Natural killer cell (primary cell): ENCODE data around the gene TESK1. TPM values are rescaled to one million over a fixed set of nuclear protein-coding genes. Genes with fewer than 3 reads are reported as not detected.
A peak's percentile ranks its signal among the peaks of the same experiment; 100 is the strongest.

Experiments
- ATAC-seq, 3 donors: fragments of 150-1000 bp in 2 of 3; fragments of 200-7000 bp in 1 of 3; cut with Tn5 transposase; 1 replicate in 1 of 3; 2 replicates in 2 of 3; pipeline ENCODE4 v1.10.0; 2021; ENCODE audit warnings: mild to moderate bottlenecking in 2 of 3, moderate library complexity in 2 of 3
- DNase-seq, 2 donors: peaks; one replicate each; pipeline versions ENCODE4 v3.0.0 to v3.0.0-alpha.2; 2013 to 2021; ENCODE audit warnings: mixed read lengths in 1 of 2
- H3K27ac ChIP-seq: one replicate; pipeline ENCODE4 v1.5.1; 2013; ENCODE audit warnings: mild to moderate bottlenecking, low read length
- H3K27me3 ChIP-seq: one replicate; pipeline ENCODE4 v1.6.1; 2013; ENCODE audit warnings: low read length; ENCODE audit not compliant: control insufficient read depth, insufficient read depth
- H3K36me3 ChIP-seq: one replicate; pipeline ENCODE4 v1.6.1; 2013; ENCODE audit warnings: low read length; ENCODE audit not compliant: control insufficient read depth, insufficient read depth
- H3K4me1 ChIP-seq: one replicate; pipeline ENCODE4 v1.6.1; 2013; ENCODE audit warnings: low read length; ENCODE audit not compliant: control insufficient read depth, insufficient read depth
- H3K4me3 ChIP-seq: one replicate; pipeline ENCODE4 v1.5.1; 2013; ENCODE audit warnings: low read length
- H3K9me3 ChIP-seq: one replicate; pipeline ENCODE4 v1.6.1; 2013; ENCODE audit warnings: low read length; ENCODE audit not compliant: control insufficient read depth, insufficient read depth
- H3K27ac Mint-ChIP-seq, 2 donors: one replicate each; pipeline ENCODE4 v1.8.0; 2022; ENCODE audit warnings: mild to moderate bottlenecking in 2 of 2, mixed read lengths in 2 of 2, moderate library complexity in 1 of 2
- H3K27me3 Mint-ChIP-seq, 2 donors: one replicate each; pipeline ENCODE4 v1.8.0; 2022; ENCODE audit warnings: low read depth in 2 of 2, mixed read lengths in 2 of 2
- H3K36me3 Mint-ChIP-seq: one replicate; pipeline ENCODE4 v1.8.0; 2022; ENCODE audit warnings: mixed read lengths
- H3K4me1 Mint-ChIP-seq, 2 donors: one replicate each; pipeline ENCODE4 v1.8.0; 2022; ENCODE audit warnings: mixed read lengths in 2 of 2
- H3K4me3 Mint-ChIP-seq: one replicate; pipeline ENCODE4 v1.8.0; 2022; ENCODE audit warnings: mild to moderate bottlenecking, moderate library complexity, mixed read lengths
- H3K9me3 Mint-ChIP-seq, 2 donors: one replicate each; pipeline ENCODE4 v1.8.0; 2022; ENCODE audit warnings: mixed read lengths in 2 of 2
- CTCF ChIP-seq: fragments of 200-600 bp; IDR thresholded peaks from one replicate; pipeline ENCODE4 v1.8.0; 2022; ENCODE audit warnings: antibody characterized with exemption
- WGBS: methylation state at CpG from one replicate; pipeline ENCODE4 v1.1.7; 2013; ENCODE audit warnings: missing lambda C conversion rate; ENCODE audit not compliant: insufficient coverage; 5-methylcytosine and 5-hydroxymethylcytosine counted together
- intact Hi-C: fragments of 100-400 bp; cut with micrococcal nuclease; formaldehyde crosslinking; loops from one replicate; pipeline ENCODE4 v1.14.2; 2022
- total RNA-seq, 4 donors: library from RNA; stranded (reverse); fragments of 120-200 nt in 1 of 4; gene quantifications; one replicate each; pipeline versions ENCODE4 v1.2.3 to v1.2.4, GENCODE V29; 2013 to 2022

TESK1 gene
- 10 to 100 TPM; 40.7 to 72.5 (median 47.5) TPM for total RNA-seq
- 19.1 TPM for total RNA-seq (2013)

GRCh38 chr9:35604578-35605350, at the start of gene TESK1:
TESK1 (plus strand) TSS chr9:35605262; CDS start chr9:35605620, 358 bp downstream.
- H3K4me3 Mint-ChIP-seq = peak within 1 kb of the TSS; percentile 98
- no peaks in the 10 kb centered on the region for H3K36me3 Mint-ChIP-seq
- DNase-seq = peak; percentile 69 to 91
- intact Hi-C loops = loop anchor here (1.0 to 5.0 kb wide), 10 partner anchors 15 to 532 kb away; partner anchors contain the start of genes ATOSB, CCDC107, CREB3 and FAM221B
- no peaks in the 10 kb centered on the region for H3K9me3 ChIP-seq
- peak within 1 kb of the TSS; percentile 80 for H3K27ac ChIP-seq
- H3K27me3 Mint-ChIP-seq = no peaks in the 10 kb centered on the region
- H3K27me3 ChIP-seq = no peaks in the 10 kb centered on the region
- peaks cover 37% of the 10 kb centered on the region for H3K4me1 ChIP-seq
- peak within 1 kb of the TSS; percentile 96 to 98 for H3K27ac Mint-ChIP-seq
- no peak for TF ChIP-seq CTCF
- ATAC-seq = peak; percentile 23 to 38 (median 36)
- no peaks in the 10 kb centered on the region for H3K9me3 Mint-ChIP-seq
- H3K4me1 Mint-ChIP-seq = peaks cover 22 to 37% of the 10 kb centered on the region in 2 donors
- peaks cover 32% of the 10 kb centered on the region for H3K36me3 ChIP-seq
- peak within 1 kb of the TSS; percentile 51 for H3K4me3 ChIP-seq
- WGBS = under 1% methylated on average over 55 of the region's 55 CpGs

DNA sequence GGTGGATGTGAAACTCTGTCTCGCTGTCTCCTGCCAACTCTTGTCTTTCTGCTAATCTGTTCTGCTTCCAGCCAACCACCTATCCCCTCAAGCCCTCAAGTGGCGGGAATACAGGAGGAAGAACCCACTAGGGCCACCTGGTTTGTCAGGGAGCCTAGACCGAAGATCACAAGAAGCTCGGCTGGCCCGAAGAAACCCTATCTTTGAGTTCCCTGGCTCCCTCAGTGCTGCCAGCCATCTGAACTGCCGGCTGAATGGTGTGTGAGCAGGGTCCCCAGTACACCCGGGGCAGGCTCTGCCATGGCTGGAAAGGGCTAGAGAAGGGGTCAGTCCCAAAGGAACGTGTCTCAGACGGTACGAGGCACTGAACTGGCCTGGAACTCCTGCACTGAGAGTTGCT, 49.2 kb upstream of the TESK1 start:
- Histone ChIP-seq H3K4me3 (no peak overlapping the region), H3K27ac (no peak overlapping the region), H3K4me1 (no peaks in the 10 kb centered on the region), H3K9me3 (no peaks in the 10 kb centered on the region), H3K27me3 (no peaks in the 10 kb centered on the region), H3K36me3 (no peaks in the 10 kb centered on the region)
- WGBS = 93% methylated on average over 10 of the region's 10 CpGs
- peaks cover 0 to 8% of the 10 kb centered on the region in 2 donors for H3K4me1 Mint-ChIP-seq
- intact Hi-C loops = loop anchor here (10.0 kb wide), 1 partner anchor 661 kb away; a partner anchor contains a TSS
- no peak for TF ChIP-seq CTCF
- H3K4me3 Mint-ChIP-seq = no peak overlapping the region
- no peak overlapping the region for H3K27ac Mint-ChIP-seq
- H3K27me3 Mint-ChIP-seq = no peaks in the 10 kb centered on the region
- DNase-seq (no peak), ATAC-seq (no peak)
- no peaks in the 10 kb centered on the region for H3K36me3 Mint-ChIP-seq
- H3K9me3 Mint-ChIP-seq = no peaks in the 10 kb centered on the region

- TF ChIP-seq CTCF = no peak
- H3K4me3 Mint-ChIP-seq = no peak overlapping the region
- H3K4me1 Mint-ChIP-seq = peaks cover 0 to 8% of the 10 kb centered on the region in 2 donors
- no peak overlapping the region for H3K4me3 ChIP-seq
- DNase-seq (no peak), ATAC-seq (no peak)
- no peaks in the 10 kb centered on the region for H3K36me3 Mint-ChIP-seq
- no peaks in the 10 kb centered on the region for H3K9me3 Mint-ChIP-seq
- no peaks in the 10 kb centered on the region for H3K4me1 ChIP-seq
- H3K36me3 ChIP-seq = no peaks in the 10 kb centered on the region
- intact Hi-C loops = loop anchor here (10.0 kb wide), 1 partner anchor 662 kb away; a partner anchor contains a TSS
- no peaks in the 10 kb centered on the region for H3K27me3 ChIP-seq
- H3K9me3 ChIP-seq = no peaks in the 10 kb centered on the region
- no peak overlapping the region for H3K27ac ChIP-seq
- no peak overlapping the region for H3K27ac Mint-ChIP-seq
- 84% methylated on average over 3 of the region's 3 CpGs for WGBS
- no peaks in the 10 kb centered on the region for H3K27me3 Mint-ChIP-seq
Measured at GRCh38 chr9:35556776-35557175, 48.3 kb upstream of the TESK1 start.
